OCI-LY3 (cell line): ENCODE measurements around the gene SNX10.
A peak's percentile ranks its signal among the peaks of the same experiment; 100 is the strongest.
"Not testable (repeated sequence)": the region's sequence is repeated elsewhere in the genome, so short reads cannot be mapped to it uniquely, and the experiment has no call there.

Experiments
- H2AFZ ChIP-seq: fragments of 200-600, 300-600 bp; shearing (Covaris generic); 2 replicates; pipeline ENCODE4 v1.6.0; 2014; ENCODE audit warnings: antibody characterized with exemption, low read depth, low read length
- H3K27ac ChIP-seq: fragments of 200-600, 300-600 bp; sonication (generic); 2 replicates; pipeline ENCODE4 v1.5.1; 2014; ENCODE audit warnings: mild to moderate bottlenecking, low read length, moderate library complexity, mixed read lengths
- H3K27me3 ChIP-seq: fragments of 200-600, 300-600 bp; sonication (generic); 2 replicates; pipeline ENCODE4 v1.6.1; 2014; ENCODE audit warnings: low read depth, low read length, mixed read lengths
- H3K36me3 ChIP-seq: fragments of 200-600, 300-600 bp; sonication (generic); replicated peaks from 2 replicates; pipeline ENCODE3; 2014; ENCODE audit warnings: low read depth, low read length, mixed read lengths
- H3K4me1 ChIP-seq: fragments of 300-600, 200-600 bp; sonication (generic); 2 replicates; pipeline ENCODE4 v1.6.1; 2014; ENCODE audit warnings: low read length, mixed read lengths
- H3K4me2 ChIP-seq: fragments of 200-600, 300-600 bp; sonication (generic); 2 replicates; pipeline ENCODE4 v1.6.1; 2014; ENCODE audit warnings: low read length, mixed read lengths
- H3K4me3 ChIP-seq: fragments of 300-600, 200-600 bp; sonication (generic); 2 replicates; pipeline ENCODE4 v1.5.1; 2014; ENCODE audit warnings: antibody characterized with exemption, mild to moderate bottlenecking, low read length, moderate library complexity
- H3K79me2 ChIP-seq: fragments of 300-600, 200-600 bp; shearing (Covaris generic); 2 replicates; pipeline ENCODE4 v1.6.1; 2014; ENCODE audit warnings: mild to moderate bottlenecking, low read length, mixed read lengths
- H3K9ac ChIP-seq: fragments of 300-600, 200-600 bp; shearing (Covaris generic); 2 replicates; pipeline ENCODE4 v1.6.0; 2014; ENCODE audit warnings: mild to moderate bottlenecking, low read length, moderate library complexity
- H3K9me3 ChIP-seq: fragments of 200-600, 300-600 bp; shearing (Covaris generic); 2 replicates; pipeline ENCODE4 v1.6.1; 2014; ENCODE audit warnings: low read length, mixed read lengths; ENCODE audit not compliant: insufficient read depth
- H4K20me1 ChIP-seq: fragments of 200-600, 300-600 bp; sonication (generic); 2 replicates; pipeline ENCODE4 v1.6.1; 2016; ENCODE audit warnings: low read length, mixed read lengths; ENCODE audit not compliant: insufficient read depth
- CTCF ChIP-seq: fragments of 200-600, 300-600 bp; sonication (generic); IDR thresholded peaks from 2 replicates; pipeline ENCODE4 v1.5.1; 2014; ENCODE audit warnings: antibody characterized with exemption, low read length, low read depth
- EZH2phosphoT487 ChIP-seq: fragments of 200-600 bp; shearing (Covaris generic); IDR thresholded peaks from 2 replicates; pipeline ENCODE4 v1.6.1; 2018; ENCODE audit warnings: antibody characterized with exemption, mixed run types, low read depth

The SNX10 gene

GRCh38 chr7:26291699-26292538 lies at the start of gene SNX10:
Gene SNX10, plus strand, starts transcription at chr7:26291862. Its CDS starts 54,581 bp downstream, at chr7:26346443.
- peaks cover 3% of the 10 kb centered on the region for H3K36me3 ChIP-seq
- no peaks in the 10 kb centered on the region for H3K9me3 ChIP-seq
- peaks cover 32% of the 10 kb centered on the region for H3K4me1 ChIP-seq
- 0 out of 2 replicates have a peak, but pooled peaks cover 3% of the 10 kb centered on the region for H3K27me3 ChIP-seq
- H3K4me2 ChIP-seq = peak within 1 kb of the TSS; percentile 95
- H3K27ac ChIP-seq = peak within 1 kb of the TSS; percentile 96
- peak within 1 kb of the TSS; percentile 77 for H2AFZ ChIP-seq
- TF ChIP-seq EZH2phosphoT487 (no peak), CTCF (peak; percentile 56)
- peak within 1 kb of the TSS; percentile 84 for H3K9ac ChIP-seq
- H3K4me3 ChIP-seq = peak within 1 kb of the TSS; percentile 99
- peaks cover 9% of the 10 kb centered on the region for H3K79me2 ChIP-seq
- H4K20me1 ChIP-seq = no peaks in the 10 kb centered on the region

GRCh38 chr7:26245150-26245549 lies 46.5 kb upstream of the SNX10 start:
- no peaks in the 10 kb centered on the region for H4K20me1 ChIP-seq
- no peak overlapping the region for H3K4me2 ChIP-seq
- H3K79me2 ChIP-seq = no peaks in the 10 kb centered on the region
- no peaks in the 10 kb centered on the region for H3K9me3 ChIP-seq
- no peak for TF ChIP-seq EZH2phosphoT487
- TF ChIP-seq CTCF = no peak
- no peaks in the 10 kb centered on the region for H3K4me1 ChIP-seq
- H3K4me3 ChIP-seq = no peak overlapping the region
- H3K27ac ChIP-seq = no peak overlapping the region
- H2AFZ ChIP-seq = no peak overlapping the region
- H3K9ac ChIP-seq = no peak overlapping the region
- H3K36me3 ChIP-seq = no peaks in the 10 kb centered on the region
- H3K27me3 ChIP-seq = no peaks in the 10 kb centered on the region

GRCh38 chr7:26250239-26250638 lies 41.4 kb upstream of the SNX10 start:
- no peaks in the 10 kb centered on the region for H3K4me1 ChIP-seq
- no peak overlapping the region for H2AFZ ChIP-seq
- no peak for TF ChIP-seq EZH2phosphoT487
- no peak for TF ChIP-seq CTCF
- H3K4me3 ChIP-seq = no peak overlapping the region
- no peaks in the 10 kb centered on the region for H3K9me3 ChIP-seq
- no peak overlapping the region for H3K9ac ChIP-seq
- H3K27me3 ChIP-seq = no peaks in the 10 kb centered on the region
- H4K20me1 ChIP-seq = no peaks in the 10 kb centered on the region
- no peaks in the 10 kb centered on the region for H3K36me3 ChIP-seq
- H3K79me2 ChIP-seq = no peaks in the 10 kb centered on the region
- H3K27ac ChIP-seq = no peak overlapping the region
- no peak overlapping the region for H3K4me2 ChIP-seq

GRCh38 chr7:26261866-26262265 lies 29.8 kb upstream of the SNX10 start:
- H3K79me2 ChIP-seq, H3K36me3 ChIP-seq, H3K27ac ChIP-seq, H3K9me3 ChIP-seq, H4K20me1 ChIP-seq, H2AFZ ChIP-seq, H3K27me3 ChIP-seq, H3K9ac ChIP-seq, H3K4me3 ChIP-seq, H3K4me1 ChIP-seq, H3K4me2 ChIP-seq: not testable (repeated sequence)
